ACHN (cell line): Measurements from ENCODE around the gene CD3G.
"Not testable (repeated sequence)": the region's sequence is repeated elsewhere in the genome, so short reads cannot be mapped to it uniquely, and the experiment has no call there.

ENCODE experiments used
- DNase-seq: peaks from one replicate; pipeline ENCODE4 v3.0.0-alpha.2; 2015
- in situ Hi-C: cut with HindIII; loops from 2 replicates; pipeline ENCODE4 v1.10.0; 2017; ENCODE audit warnings: low sequenced_read_pairs, low pct_ligation_motif_present, low pct_unique_long_range_greater_than_20kb

CD3G gene

GRCh38 chr11:118364956-118365615 lies 20.9 kb downstream of the CD3G start:
- DNase-seq = no peak
- in situ Hi-C loops = no loop called here

GRCh38 chr11:118366287-118366686 lies 22.1 kb downstream of the CD3G start:
- no peak for DNase-seq
- in situ Hi-C loops = no loop called here

- in situ Hi-C loops = no loop called here
- no peak for DNase-seq
These were observed 26.6 kb downstream of the CD3G start for GRCh38 chr11:118370774-118371173.

DNA sequence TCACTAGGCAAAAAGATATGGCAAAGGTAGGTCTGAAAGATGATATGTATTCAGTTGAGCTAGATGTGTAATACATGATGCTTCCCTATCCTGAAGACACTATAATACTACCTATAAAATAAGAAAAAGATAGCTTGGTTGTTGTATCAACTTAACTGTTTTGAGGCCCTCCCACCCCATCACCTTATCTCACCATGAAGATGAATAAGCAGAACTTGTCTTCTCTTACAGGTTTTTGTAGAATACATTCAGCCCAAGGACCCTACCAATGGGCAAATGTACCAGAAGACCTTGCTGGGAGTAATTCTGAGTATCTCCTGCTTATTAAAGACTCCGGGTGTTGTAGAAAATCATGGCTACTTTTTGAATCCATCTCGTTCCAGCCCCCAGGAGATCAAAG lies 29.1 kb downstream of the CD3G start:
- DNase-seq = no peak
- in situ Hi-C loops = no loop called here

DNA sequence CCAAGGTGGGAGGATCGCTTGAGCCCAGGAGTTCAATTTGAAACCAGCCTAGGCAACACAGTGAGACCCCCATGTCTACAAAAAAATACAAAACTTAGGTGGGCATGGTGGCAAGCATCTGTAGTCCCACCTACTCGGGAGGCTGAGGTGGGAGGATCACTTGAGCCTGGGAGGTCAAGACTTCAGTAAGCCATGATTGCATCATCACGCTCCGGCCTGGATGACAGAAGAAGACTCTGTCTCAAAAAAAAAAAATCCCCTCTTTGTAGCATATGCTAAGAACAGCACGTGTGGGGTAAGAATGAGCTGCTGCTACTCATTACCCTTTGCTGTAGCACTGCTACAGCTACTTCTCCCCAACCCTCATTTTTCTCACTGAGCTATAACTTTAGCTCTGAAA lies 29.7 kb downstream of the CD3G start:
- in situ Hi-C loops = no loop called here
- no peak for DNase-seq

GRCh38 chr11:118374729-118375128 lies 30.6 kb downstream of the CD3G start:
- DNase-seq = no peak
- in situ Hi-C loops = no loop called here

DNA sequence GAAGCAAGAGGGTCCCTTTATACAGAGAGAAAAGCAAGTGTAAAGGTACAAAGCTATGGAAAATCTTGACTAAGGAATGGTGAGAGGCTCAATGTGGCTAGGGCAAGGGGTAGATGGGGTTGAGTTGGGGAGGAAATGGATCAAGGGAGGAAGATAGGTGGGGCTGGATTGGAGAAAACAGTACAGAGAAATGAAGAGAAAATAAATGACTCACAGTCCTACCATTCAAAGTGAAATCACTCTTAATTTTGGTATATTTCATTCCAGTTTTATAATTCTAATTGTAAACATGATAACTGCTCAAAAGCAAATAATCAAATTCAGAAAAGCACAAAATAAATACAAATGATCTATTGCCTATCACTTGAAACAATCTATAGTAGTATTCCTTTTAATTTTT lies 31.8 kb downstream of the CD3G start:
- in situ Hi-C loops = no loop called here

DNA sequence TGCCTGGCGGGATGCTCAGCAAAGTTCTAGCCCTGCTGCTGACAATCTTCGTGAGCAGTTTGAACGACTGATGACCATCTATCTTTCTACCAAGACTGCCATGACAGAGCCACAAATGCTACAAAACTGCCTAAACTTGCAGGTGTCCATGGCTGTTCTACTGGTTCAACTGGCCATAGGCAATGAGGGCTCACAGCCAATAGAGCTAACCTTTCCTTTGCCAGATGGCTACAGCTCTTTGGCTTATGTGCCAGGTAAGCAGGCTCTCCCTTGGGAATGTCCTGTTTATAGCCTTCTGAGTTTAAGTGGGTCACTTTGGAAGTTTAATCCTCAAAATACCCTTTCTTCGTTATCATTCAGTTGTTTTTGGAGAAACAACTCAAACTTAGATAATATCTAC lies 35.4 kb downstream of the CD3G start:
- in situ Hi-C loops = no loop called here

More for the DNA sequence above, 31.8 kb downstream of the CD3G start:
- DNase-seq = no peak

GRCh38 chr11:118380571-118380970 lies 36.4 kb downstream of the CD3G start:
- in situ Hi-C loops = no loop called here

More for the DNA sequence above, 35.4 kb downstream of the CD3G start:
- no peak for DNase-seq

DNA sequence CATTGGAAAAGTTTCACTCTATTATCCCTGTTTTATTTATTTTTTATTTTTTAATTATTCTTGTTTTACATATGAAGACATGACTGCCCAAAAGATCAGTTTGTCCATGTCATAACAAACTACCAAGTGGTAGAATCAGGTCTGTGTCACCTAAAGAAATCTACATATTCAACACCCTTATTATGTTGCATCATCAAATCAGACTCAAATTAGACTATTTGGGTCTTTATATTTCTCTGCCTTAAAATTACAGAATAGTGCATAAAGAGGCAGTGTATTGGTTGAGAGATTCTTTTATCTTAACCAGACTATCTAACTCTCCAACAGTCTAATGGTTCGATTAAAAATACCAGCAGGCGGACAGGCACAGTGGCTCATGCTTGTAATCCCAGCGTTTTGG lies 38.8 kb downstream of the CD3G start:
- no peak for DNase-seq
- in situ Hi-C loops = no loop called here

More at GRCh38 chr11:118380571-118380970, 36.4 kb downstream of the CD3G start:
- DNase-seq = no peak

- in situ Hi-C loops = no loop called here
- DNase-seq = no peak
These were observed 39.5 kb downstream of the CD3G start for GRCh38 chr11:118383657-118384056.

GRCh38 chr11:118396097-118396501 lies 52.0 kb downstream of the CD3G start:
- no peak for DNase-seq
- in situ Hi-C loops = no loop called here

DNA sequence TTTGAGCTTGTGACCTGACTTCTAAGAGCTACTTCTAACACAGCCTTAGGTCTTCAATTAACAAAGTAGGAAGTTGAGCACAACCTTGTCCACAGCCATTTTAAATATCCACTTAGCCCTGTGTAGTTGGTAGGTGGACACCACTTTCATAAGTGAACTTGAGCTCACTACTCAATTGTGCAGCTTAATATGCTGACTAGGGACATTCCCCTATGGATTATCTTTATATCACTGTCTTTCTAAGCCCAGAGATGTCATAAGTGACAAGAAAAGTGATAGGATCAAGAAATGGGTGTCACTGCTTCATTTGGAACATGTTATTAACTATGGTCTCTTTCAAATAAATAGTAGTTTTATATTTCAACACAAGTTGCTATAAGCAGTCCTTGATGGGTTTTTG lies 53.3 kb downstream of the CD3G start:
- DNase-seq = no peak
- in situ Hi-C loops = no loop called here

DNA sequence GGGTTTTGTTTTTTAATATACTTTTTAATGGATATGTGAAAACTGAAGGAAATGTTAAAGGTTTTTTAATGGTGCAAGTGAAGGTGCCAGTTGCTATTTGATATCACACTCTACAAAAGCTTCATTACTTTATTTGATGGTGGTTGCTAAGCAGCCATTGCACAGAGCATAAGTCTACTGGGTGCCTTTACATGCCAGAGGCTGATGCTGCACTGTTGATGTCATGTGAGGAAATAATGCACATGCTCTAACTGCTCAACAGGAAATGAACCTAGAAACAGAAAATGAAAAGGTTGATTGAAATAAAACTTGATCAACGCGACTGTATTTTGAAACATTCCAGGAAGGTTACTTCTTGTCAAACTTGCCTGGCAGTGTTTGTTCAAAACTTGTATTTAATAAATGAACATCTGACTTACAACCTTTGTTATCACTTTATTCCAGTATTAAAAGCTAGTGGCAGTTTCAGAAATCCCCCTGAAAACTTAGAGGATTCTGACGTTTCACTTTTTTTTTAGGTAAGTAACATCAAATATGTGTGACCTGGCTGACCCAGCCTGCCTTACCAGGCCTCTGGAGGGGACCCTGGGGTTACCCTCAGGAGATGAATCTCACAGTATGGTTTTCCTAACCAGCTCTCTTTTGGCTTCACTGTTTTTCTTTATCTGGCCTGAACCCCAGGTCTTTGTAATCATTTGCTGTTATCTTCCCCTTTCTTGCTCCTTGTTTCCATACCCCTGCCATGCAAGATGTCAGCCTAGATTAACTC lies 54.8 kb downstream of the CD3G start:
- no peak for DNase-seq
- in situ Hi-C loops = no loop called here

- DNase-seq = peak; percentile 87
- in situ Hi-C loops = no loop called here
These were observed 57.2 kb downstream of the CD3G start, which contains the start of gene ATP5MG for GRCh38 chr11:118401151-118401879. ATP5MG (plus strand) TSS chr11:118401606; CDS start chr11:118401666, 60 bp downstream.

GRCh38 chr11:118401880-118402590 lies 57.9 kb downstream of the CD3G start:
- peak; percentile 75 for DNase-seq
- in situ Hi-C loops = no loop called here

DNA sequence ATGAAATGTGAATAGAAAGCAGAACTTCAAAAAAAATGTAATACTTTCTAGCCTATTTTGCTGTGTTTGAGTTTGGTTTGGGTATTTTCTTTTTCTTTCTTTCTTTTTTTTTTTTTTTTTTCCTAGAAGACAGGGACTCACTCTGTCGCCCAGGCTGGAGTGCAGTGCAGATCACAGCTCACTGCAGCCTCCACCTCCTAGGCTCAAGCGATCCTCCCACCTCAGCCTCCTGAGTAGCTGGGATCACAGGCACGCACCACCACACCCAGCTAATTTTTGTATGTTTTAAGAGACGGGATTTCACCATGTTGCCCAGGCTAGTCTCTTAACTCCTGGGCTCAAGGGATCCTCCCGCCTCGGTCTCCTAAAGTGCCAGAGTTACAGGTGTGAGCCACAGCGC lies 58.5 kb downstream of the CD3G start:
- in situ Hi-C loops, DNase-seq: not testable (repeated sequence)
